Thyroid gland (tissue), 4 donors: Measurements from ENCODE around the gene SCART1.

Source experiments
- POLR2A ChIP-seq, 2 donors: fragments of 450-650 bp; IDR thresholded peaks; one replicate each; pipeline ENCODE4 v1.6.1; 2017; ENCODE audit warnings: antibody characterized with exemption in 2 of 2, mild to moderate bottlenecking in 2 of 2, moderate library complexity in 1 of 2
- TF ChIP-seq, protein P1 (sequence below), 6 experiments: fragments of 200-600 bp in 3 of 6; fragments of 450-650 bp in 3 of 6; sonication (generic) in 3 of 6; IDR thresholded peaks; one replicate each; pipeline ENCODE4 v1.5.1; 2016 to 2019; ENCODE audit warnings: antibody characterized with exemption in 6 of 6, mild to moderate bottlenecking in 2 of 6, inconsistent platforms in 1 of 6, moderate library complexity in 1 of 6

DNA sequence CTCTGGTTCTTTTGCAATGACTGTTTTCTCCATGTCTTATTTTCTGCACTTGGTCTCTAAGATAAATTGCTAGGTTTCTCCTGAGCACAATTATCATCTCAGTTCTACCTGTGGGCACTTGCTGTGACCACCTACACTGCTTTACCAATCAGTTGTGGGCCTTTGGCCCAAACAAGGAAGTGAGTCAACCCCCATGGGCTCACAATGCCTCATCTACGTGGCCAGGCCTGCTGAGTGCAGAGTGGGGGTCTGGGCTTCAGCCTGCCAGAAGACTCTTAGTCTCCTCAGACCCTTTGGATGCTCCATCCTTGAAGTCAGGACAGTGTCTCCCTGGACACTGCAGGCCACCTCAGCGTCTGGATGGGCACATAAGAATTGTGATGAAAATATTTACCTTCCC lies 20.3 kb downstream of the SCART1 start:
- no peak for TF ChIP-seq POLR2A (IDR thresholded peaks at IDR 0.05)
- TF ChIP-seq, protein P1, sequence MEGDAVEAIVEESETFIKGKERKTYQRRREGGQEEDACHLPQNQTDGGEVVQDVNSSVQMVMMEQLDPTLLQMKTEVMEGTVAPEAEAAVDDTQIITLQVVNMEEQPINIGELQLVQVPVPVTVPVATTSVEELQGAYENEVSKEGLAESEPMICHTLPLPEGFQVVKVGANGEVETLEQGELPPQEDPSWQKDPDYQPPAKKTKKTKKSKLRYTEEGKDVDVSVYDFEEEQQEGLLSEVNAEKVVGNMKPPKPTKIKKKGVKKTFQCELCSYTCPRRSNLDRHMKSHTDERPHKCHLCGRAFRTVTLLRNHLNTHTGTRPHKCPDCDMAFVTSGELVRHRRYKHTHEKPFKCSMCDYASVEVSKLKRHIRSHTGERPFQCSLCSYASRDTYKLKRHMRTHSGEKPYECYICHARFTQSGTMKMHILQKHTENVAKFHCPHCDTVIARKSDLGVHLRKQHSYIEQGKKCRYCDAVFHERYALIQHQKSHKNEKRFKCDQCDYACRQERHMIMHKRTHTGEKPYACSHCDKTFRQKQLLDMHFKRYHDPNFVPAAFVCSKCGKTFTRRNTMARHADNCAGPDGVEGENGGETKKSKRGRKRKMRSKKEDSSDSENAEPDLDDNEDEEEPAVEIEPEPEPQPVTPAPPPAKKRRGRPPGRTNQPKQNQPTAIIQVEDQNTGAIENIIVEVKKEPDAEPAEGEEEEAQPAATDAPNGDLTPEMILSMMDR (IDR thresholded peaks at IDR 0.05): no peak
